NCI-H2029 (cell line): ENCODE data around the gene DNAH14.
"Not testable (repeated sequence)": the region's sequence is repeated elsewhere in the genome, so short reads cannot be mapped to it uniquely, and the experiment has no call there.

Source experiments
- DNase-seq: peaks from one replicate; lab custom pipeline; 2025; lab: John Stamatoyannopoulos, UW

Gene DNAH14

GRCh38 chr1:225152061-225152460 lies 222.6 kb downstream of the DNAH14 start:
- DNase-seq = no peak

GRCh38 chr1:225155555-225155954 lies 226.1 kb downstream of the DNAH14 start:
- no peak for DNase-seq

- DNase-seq = no peak
Observed at GRCh38 chr1:225156254-225156653, 226.8 kb downstream of the DNAH14 start.

GRCh38 chr1:225158291-225158690 lies 228.8 kb downstream of the DNAH14 start:
- DNase-seq = no peak

- DNase-seq = no peak
Observed at GRCh38 chr1:225159793-225160192, 230.3 kb downstream of the DNAH14 start.

GRCh38 chr1:225177409-225177808 lies 247.9 kb downstream of the DNAH14 start:
- DNase-seq = not testable (repeated sequence)

GRCh38 chr1:225179686-225180085 lies 250.2 kb downstream of the DNAH14 start:
- no peak for DNase-seq

GRCh38 chr1:225182716-225183115 lies 253.2 kb downstream of the DNAH14 start:
- DNase-seq = no peak

GRCh38 chr1:225191199-225191753 lies 261.8 kb downstream of the DNAH14 start:
- DNase-seq = no peak

GRCh38 chr1:225201447-225201846 lies 272.0 kb downstream of the DNAH14 start:
- no peak for DNase-seq

GRCh38 chr1:225207791-225208190 lies 278.3 kb downstream of the DNAH14 start:
- DNase-seq = no peak

- no peak for DNase-seq
Observed at GRCh38 chr1:225209153-225209552, 279.7 kb downstream of the DNAH14 start.

GRCh38 chr1:225210180-225210579 lies 280.7 kb downstream of the DNAH14 start:
- not testable (repeated sequence) for DNase-seq

GRCh38 chr1:225211694-225212442 lies 282.4 kb downstream of the DNAH14 start:
- not testable (repeated sequence) for DNase-seq

GRCh38 chr1:225224287-225224686 lies 294.8 kb downstream of the DNAH14 start:
- no peak for DNase-seq

- no peak for DNase-seq
Observed at GRCh38 chr1:225225681-225226080, 296.2 kb downstream of the DNAH14 start.

- no peak for DNase-seq
Observed at GRCh38 chr1:225228871-225229303, 299.4 kb downstream of the DNAH14 start.

- DNase-seq = not testable (repeated sequence)
Observed at GRCh38 chr1:225229429-225229828, 300.0 kb downstream of the DNAH14 start.

- no peak for DNase-seq
Observed at GRCh38 chr1:225230483-225230882, 301.0 kb downstream of the DNAH14 start.

- not testable (repeated sequence) for DNase-seq
Observed at GRCh38 chr1:225232930-225233329, 303.5 kb downstream of the DNAH14 start.

- no peak for DNase-seq
Observed at GRCh38 chr1:225242611-225243010, 313.1 kb downstream of the DNAH14 start.

GRCh38 chr1:225250432-225250831 lies 321.0 kb downstream of the DNAH14 start:
- DNase-seq = no peak

- no peak for DNase-seq
Observed at GRCh38 chr1:225253173-225253572, 323.7 kb downstream of the DNAH14 start.

GRCh38 chr1:225253784-225254183 lies 324.3 kb downstream of the DNAH14 start:
- DNase-seq = no peak
